T-helper 9 cell (primary cell): Measurements from ENCODE around the gene MYL7.

ENCODE experiments used
- DNase-seq: peaks from one replicate; pipeline ENCODE4 v3.0.0-alpha.2; 2020

The MYL7 gene

DNA sequence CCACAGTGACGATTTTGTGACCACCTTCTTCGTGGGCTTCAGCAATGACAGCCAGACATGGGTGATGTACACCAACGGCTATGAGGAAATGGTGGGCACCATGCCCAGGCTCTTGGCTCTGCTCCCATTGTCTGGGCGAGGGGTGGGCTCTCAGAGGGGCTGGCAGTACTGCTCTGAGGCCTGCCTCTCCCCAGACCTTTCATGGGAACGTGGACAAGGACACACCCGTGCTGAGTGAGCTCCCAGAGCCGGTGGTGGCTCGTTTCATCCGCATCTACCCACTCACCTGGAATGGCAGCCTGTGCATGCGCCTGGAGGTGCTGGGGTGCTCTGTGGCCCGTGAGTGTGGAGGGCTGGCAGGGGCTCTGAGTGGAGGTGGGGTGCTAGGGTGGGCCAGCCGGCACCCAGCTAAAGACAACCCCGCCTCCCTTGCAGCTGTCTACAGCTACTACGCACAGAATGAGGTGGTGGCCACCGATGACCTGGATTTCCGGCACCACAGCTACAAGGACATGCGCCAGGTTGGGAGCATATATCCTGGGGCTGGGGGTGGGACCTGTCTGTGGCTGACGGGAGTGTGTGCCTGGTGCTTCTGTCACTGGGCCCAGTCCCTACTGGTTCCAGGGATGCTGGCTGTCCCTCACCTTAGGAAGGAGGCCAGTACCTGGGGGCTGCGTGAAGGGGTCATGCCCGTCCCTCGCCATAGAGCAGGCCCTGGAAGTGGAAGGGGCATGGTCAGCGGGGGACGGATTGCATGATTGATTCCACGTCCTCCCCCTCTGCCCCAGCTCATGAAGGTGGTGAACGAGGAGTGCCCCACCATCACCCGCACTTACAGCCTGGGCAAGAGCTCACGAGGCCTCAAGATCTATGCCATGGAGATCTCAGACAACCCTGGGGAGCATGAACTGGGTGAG is 30.2 kb downstream of the MYL7 start:
- no peak for DNase-seq

GRCh38 chr7:44109991-44110390 is 31.1 kb downstream of the MYL7 start:
- no peak for DNase-seq

GRCh38 chr7:44108768-44109750 is 32.1 kb downstream of the MYL7 start:
- no peak for DNase-seq

DNA sequence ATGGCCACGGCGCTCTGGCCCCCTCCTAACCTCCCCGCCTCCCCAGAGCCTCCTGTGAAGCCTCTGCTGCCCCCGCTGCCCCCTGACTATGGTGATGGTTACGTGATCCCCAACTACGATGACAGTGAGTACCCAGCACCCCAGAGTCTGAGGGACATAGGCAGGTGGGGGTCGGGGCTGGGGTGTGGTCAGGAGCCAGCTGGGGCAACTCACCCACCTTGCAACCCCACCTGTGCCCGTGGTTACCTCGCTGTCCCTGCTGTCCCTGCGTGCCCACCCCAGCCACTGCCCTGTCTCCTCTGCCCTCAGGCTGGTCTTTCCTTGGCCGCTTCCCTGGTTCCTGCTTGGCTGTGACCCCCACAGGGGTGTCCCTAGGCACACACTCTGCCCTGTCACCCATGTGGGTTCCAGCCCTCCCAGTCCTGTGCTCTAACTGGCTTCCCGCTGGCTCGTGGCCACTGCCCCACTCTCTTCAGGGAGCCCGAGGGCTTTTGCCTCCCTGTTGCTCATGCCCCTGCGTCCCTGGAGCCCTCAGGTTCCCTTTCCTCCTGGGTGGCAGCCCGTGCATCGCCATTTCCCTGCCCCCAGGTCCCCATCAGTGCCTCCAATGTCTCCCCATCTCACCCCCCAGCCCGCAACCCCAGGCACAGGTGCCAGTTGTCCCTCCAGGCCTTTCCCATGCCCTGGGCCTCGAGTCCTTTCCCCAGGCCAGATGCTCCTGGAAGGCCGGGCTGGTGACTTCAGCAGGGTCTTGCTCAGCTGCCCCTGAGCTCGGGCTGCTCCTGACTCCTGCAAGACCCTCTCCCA is 33.0 kb downstream of the MYL7 start:
- DNase-seq: no peak

- DNase-seq: no peak
These were observed 33.8 kb downstream of the MYL7 start for GRCh38 chr7:44107116-44107960.

DNA sequence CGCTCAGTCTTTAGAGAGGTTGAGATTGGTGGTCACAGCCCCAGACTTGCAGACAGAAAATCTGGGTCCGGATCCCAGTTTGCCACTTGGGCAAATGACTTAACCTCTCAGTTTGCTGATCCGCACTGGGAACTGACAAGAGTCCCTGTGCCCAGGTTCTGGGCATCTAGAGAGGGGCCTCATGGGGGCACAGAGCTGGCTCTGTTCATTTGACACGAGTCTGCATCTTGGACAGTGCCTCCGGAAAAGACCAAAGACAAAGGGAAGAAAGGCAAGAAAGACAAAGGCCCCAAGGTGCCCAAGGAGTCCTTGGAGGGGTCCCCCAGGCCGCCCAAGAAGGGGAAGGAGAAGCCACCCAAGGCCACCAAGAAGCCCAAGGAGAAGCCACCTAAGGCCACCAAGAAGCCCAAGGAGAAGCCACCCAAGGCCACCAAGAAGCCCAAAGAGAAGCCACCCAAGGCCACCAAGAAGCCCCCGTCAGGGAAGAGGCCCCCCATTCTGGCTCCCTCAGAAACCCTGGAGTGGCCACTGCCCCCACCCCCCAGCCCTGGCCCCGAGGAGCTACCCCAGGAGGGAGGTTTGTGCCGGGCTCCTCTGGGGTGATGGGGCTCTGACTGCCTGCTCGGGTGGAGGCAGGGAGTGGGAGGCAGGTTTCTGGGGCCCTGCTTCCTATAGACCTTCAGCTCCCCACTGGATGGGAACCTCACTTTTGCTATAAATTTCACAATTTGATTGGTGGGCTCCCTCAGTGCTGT is 34.6 kb downstream of the MYL7 start:
- DNase-seq: no peak

DNA sequence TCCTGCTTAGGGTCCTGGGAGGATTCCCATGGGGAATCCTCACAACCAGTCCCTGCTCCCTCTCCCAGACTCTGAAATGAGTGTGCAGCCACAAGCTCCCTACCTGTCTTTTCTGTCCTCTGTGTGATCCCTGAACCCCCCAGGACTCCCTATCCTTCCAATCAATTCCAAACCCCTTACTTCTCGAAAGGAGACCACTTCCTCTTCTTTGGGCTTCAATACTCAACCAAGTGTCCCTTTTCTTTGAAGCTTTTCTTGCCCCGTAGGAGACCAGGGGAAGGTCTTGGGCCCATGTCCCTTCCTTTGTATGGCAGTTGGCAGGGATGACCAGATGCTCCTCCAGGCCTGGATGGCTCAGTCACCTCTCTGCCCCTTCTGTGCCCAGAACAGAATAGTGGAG is 35.3 kb downstream of the MYL7 start:
- no peak for DNase-seq

GRCh38 chr7:44104860-44105771 is 36.0 kb downstream of the MYL7 start:
- DNase-seq: no peak

- DNase-seq: no peak
These were observed 36.9 kb downstream of the MYL7 start, which contains the start of gene AEBP1 for GRCh38 chr7:44103923-44104859. Gene AEBP1, plus strand, starts transcription at chr7:44104345. Its CDS starts 321 bp downstream, at chr7:44104666.

DNA sequence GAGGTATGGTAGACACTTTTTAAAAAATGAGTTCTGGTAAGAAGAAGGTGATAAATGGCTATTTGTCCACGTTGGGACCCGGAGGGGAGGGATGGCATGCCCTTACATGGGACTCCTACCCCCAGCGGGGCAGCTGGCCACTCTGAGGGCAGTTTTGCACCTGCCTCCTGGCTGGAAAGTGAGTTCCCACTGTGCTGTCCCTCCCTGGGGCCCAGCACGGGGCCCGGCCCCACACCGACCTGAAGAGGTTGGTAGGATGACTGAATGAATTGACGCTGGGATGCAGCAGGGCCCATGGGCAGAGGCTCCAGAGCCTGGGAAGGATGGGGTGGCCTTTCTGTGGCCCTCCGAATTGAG is 37.6 kb downstream of the MYL7 start:
- no peak for DNase-seq

DNA sequence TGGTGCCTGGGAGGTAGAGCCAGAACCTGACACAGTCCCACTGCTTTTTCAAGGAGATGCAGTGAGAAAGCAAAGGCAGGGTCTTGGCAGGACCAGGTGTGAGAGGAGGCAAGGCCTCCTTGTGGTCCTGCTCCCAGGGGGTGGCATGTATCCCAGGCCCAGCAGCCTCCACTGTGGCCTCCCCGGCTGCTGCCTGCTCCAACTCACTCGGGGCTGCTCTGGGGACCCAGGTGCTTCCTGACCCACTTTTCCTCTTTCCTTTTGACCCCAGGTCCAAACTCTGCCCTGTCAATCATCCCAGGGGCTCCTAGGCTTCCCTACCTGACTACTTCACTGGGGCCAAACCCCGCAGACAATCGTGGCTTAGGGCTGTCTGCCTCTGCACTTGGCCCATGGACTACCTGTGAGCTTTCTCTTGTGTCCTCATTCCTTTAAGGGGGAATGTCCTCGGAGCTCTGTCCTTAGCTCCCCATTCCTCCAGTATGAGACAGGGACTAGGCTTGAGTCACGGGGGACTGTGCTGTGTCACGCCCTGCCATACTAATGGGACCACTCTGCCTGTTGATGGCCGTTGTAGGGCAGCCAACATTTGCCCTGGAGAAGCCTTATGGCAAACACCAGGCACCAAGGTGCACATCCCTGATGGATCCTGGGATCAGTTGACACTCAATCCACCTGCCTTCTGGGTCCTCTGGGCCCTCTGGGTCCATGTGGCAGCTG is 38.1 kb downstream of the MYL7 start:
- no peak for DNase-seq

DNA sequence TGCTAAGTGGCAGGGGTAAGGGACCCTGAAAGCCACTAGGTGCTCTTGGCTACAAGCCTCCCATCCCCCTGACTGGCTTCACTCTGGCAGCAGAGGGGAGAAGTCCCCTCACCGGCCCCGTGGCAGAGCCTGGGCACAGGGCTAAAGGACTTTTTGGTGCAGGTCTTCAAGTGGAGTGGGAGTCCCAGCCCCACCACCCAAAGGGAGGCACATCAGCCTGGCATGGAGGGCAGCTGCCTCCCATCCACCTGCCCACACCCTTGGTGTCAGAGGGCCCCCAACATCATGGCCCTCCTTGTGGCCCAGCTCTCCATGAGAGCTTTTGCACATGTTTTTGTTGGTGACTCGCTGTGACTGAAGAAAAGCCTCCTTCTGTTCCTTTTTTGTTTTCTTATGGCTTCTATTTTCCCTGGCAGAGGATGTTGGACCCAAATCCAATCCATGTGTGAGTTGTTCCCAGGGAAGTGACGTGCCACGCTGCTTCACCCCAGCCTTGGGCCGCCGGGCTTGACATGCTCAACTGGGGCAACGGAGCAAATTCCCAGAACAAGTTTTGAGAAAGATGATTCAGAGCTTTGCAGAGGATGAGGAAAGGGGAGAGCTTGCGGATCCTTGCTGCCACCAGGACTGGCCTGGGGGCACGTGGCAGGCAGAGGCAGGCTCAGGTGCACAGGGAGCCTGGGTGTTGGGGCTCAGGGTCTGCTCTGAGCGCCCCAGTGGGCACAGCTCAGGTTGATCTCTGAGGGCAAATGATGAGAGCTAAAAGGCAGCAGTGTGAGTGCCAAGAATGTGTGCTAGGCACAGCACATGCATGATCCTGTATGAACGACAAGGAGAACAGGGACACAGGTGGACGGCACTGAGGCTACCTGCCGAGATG is 38.9 kb downstream of the MYL7 start:
- no peak for DNase-seq

- DNase-seq: no peak
These were observed 39.7 kb downstream of the MYL7 start for GRCh38 chr7:44101303-44101965.

- no peak for DNase-seq
These were observed 40.5 kb downstream of the MYL7 start for GRCh38 chr7:44100458-44101302.

- DNase-seq: no peak
These were observed 41.5 kb downstream of the MYL7 start for GRCh38 chr7:44099669-44100068.
